MM.1S (cell line): ENCODE measurements around the gene SCPEP1.

Source experiments
- DNase-seq: peaks from one replicate; pipeline ENCODE4 v3.0.0-alpha.2; 2015
- H2AFZ ChIP-seq: fragments of 300-600 bp; sonication (generic); 2 replicates; pipeline ENCODE4 v1.6.0; 2016; ENCODE audit warnings: antibody characterized with exemption, low read length
- H3F3A ChIP-seq: fragments of 300-600 bp; sonication (generic); 2 replicates; pipeline ENCODE4 v1.6.1; 2016; ENCODE audit warnings: mild to moderate bottlenecking, antibody characterized with exemption, low read length, moderate library complexity, mixed read lengths; ENCODE audit not compliant: insufficient read depth
- H3K27ac ChIP-seq: fragments of 300-600 bp; sonication (generic); 2 replicates; pipeline ENCODE4 v1.5.1; 2016; ENCODE audit warnings: mild to moderate bottlenecking, low read length
- H3K27me3 ChIP-seq: fragments of 300-600 bp; sonication (generic); replicated peaks from 2 replicates; pipeline ENCODE4 v1.6.0; 2016; ENCODE audit warnings: low read length; ENCODE audit not compliant: insufficient read depth
- H3K36me3 ChIP-seq: fragments of 300-600 bp; sonication (generic); replicated peaks from 2 replicates; pipeline ENCODE4 v1.6.1; 2016; ENCODE audit warnings: mild to moderate bottlenecking, low read length, mixed read lengths; ENCODE audit not compliant: insufficient read depth
- H3K4me1 ChIP-seq: fragments of 300-600 bp; sonication (generic); 2 replicates; pipeline ENCODE4 v1.6.1; 2016; ENCODE audit warnings: low read length, mixed read lengths
- H3K4me2 ChIP-seq: fragments of 300-600 bp; sonication (generic); 2 replicates; pipeline ENCODE4 v1.6.0; 2016; ENCODE audit warnings: low read depth, low read length
- H3K4me3 ChIP-seq: fragments of 300-600 bp; sonication (generic); 2 replicates; pipeline ENCODE4 v1.5.1; 2016; ENCODE audit warnings: low read length, mixed read lengths
- H3K79me2 ChIP-seq: fragments of 300-600 bp; sonication (generic); 2 replicates; pipeline ENCODE4 v1.6.1; 2016; ENCODE audit warnings: mixed run types, low read length, mixed read lengths
- H3K9ac ChIP-seq: fragments of 300-600 bp; sonication (generic); 2 replicates; pipeline ENCODE4 v1.6.1; 2016; ENCODE audit warnings: low read length, mixed read lengths
- H3K9me2 ChIP-seq: fragments of 300-600 bp; sonication (generic); replicated peaks from 2 replicates; pipeline ENCODE4 v1.6.1; 2016; ENCODE audit warnings: mild to moderate bottlenecking, low read length, mixed read lengths; ENCODE audit not compliant: insufficient read depth
- H3K9me3 ChIP-seq: fragments of 300-600 bp; sonication (generic); replicated peaks from 2 replicates; pipeline ENCODE4 v1.6.1; 2016; ENCODE audit warnings: mild to moderate bottlenecking, low read length, mixed read lengths; ENCODE audit not compliant: insufficient read depth
- H4K20me1 ChIP-seq: fragments of 300-600 bp; sonication (generic); 2 replicates; pipeline ENCODE4 v1.6.1; 2016; ENCODE audit warnings: mild to moderate bottlenecking, low read length, moderate library complexity, mixed read lengths; ENCODE audit not compliant: insufficient read depth
- CTCF ChIP-seq: fragments of 300-600 bp; sonication (generic); IDR thresholded peaks from 2 replicates; pipeline ENCODE4 v1.5.1; 2016; ENCODE audit warnings: antibody characterized with exemption, low read length, mixed read lengths
- EZH2 ChIP-seq: fragments of 300-600 bp; sonication (generic); optimal IDR thresholded peaks from 2 replicates; pipeline ENCODE3; 2017; ENCODE audit warnings: low read depth, mild to moderate bottlenecking, antibody characterized with exemption, low read length, mixed read lengths
- EZH2phosphoT487 ChIP-seq: fragments of 300-600 bp; sonication (generic); IDR thresholded peaks from 2 replicates; pipeline ENCODE4 v1.6.1; 2018; ENCODE audit warnings: antibody characterized with exemption, low read length

Gene SCPEP1

DNA sequence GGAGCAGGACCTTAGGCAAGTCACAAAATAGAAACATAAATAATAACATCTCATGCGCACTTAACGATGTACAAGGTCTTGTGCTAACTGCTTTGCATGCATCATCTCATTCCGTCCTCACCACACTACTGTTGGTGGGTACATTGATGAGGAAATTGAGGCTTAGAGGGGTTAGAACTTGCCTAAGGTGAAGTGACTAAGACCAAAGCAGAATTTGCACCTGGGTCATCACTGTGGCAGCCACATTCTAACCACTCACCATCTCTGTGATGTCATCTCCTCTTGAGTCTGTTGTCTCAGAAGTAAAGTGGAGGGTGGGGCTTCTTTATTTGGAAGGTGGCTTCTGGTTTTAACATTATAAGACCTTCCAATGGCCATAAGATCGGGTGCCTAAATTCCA lies 43.7 kb upstream of the SCPEP1 start:
- Histone ChIP-seq H3K9me3 (no peaks in the 10 kb centered on the region), H3K79me2 (peaks cover 16% of the 10 kb centered on the region; the same call in 1 of the 2 replicates), H3K9ac (peak overlapping the region; percentile 37; the same call in 1 of the 2 replicates), H3K4me1 (peaks cover 37% of the 10 kb centered on the region), H3K4me3 (no peak overlapping the region), H3K9me2 (no peaks in the 10 kb centered on the region), H3F3A (peaks cover 29% of the 10 kb centered on the region), H3K27me3 (no peaks in the 10 kb centered on the region), H2AFZ (no peak overlapping the region), H4K20me1 (no peaks in the 10 kb centered on the region), H3K4me2 (peak overlapping the region; percentile 47), H3K27ac (peak overlapping the region; percentile 95), H3K36me3 (peaks cover 3% of the 10 kb centered on the region; the same call in 1 of the 2 replicates)
- peak; percentile 73 for DNase-seq
- TF ChIP-seq EZH2: no peak
- no peak for TF ChIP-seq EZH2phosphoT487
- no peak for TF ChIP-seq CTCF

GRCh38 chr17:56935461-56935860 lies 42.5 kb upstream of the SCPEP1 start:
- Histone ChIP-seq H3K4me2 (peak overlapping the region; percentile 34; the same call in 1 of the 2 replicates), H4K20me1 (no peaks in the 10 kb centered on the region), H3K9me2 (no peaks in the 10 kb centered on the region), H3F3A (peaks cover 29% of the 10 kb centered on the region), H2AFZ (no peak overlapping the region), H3K79me2 (peaks cover 18% of the 10 kb centered on the region; the same call in 1 of the 2 replicates), H3K27me3 (no peaks in the 10 kb centered on the region), H3K27ac (peak overlapping the region; percentile 95), H3K4me1 (peaks cover 37% of the 10 kb centered on the region), H3K9me3 (no peaks in the 10 kb centered on the region), H3K36me3 (peaks cover 3% of the 10 kb centered on the region; the same call in 1 of the 2 replicates), H3K9ac (peak overlapping the region; percentile 11; the same call in 1 of the 2 replicates), H3K4me3 (no peak overlapping the region)
- no peak for DNase-seq
- TF ChIP-seq CTCF (no peak), EZH2phosphoT487 (no peak), EZH2 (no peak)

DNA sequence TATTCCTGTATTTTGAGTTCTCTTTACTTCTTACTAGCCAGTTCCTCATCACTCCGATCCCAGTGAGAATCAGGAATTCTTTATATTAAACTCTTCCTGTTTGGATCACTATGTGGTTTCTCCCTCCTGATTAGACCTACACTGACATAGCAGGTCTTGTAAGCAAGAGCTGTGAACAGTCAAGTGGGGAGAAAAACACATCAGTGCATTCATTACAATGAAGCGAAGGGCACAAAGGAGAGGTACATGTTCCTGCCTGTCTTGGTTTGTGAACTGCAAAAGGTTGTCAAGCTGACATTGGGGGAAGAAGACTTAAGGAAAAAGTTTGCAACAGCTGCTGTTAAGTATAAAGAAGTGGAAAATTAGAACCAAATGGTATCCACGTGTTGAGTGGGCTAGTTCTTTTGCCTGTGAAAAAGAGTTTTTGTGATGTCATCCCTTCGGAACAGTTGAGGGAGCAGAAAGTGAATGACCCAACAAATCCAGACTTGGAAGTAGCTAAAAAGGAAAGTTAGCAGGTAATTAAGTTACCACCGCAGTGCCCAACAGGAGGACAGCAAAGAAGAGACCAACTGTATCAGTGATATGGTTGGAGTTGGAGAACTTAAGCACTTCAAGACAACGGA lies 41.1 kb upstream of the SCPEP1 start:
- no peak for DNase-seq
- Histone ChIP-seq H3K9me2 (no peaks in the 10 kb centered on the region), H3K9ac (no peak overlapping the region), H2AFZ (no peak overlapping the region), H3K79me2 (peaks cover 18% of the 10 kb centered on the region; the same call in 1 of the 2 replicates), H3K36me3 (peaks cover 3% of the 10 kb centered on the region; the same call in 1 of the 2 replicates), H4K20me1 (no peaks in the 10 kb centered on the region), H3F3A (peaks cover 29% of the 10 kb centered on the region), H3K27me3 (no peaks in the 10 kb centered on the region), H3K4me1 (peaks cover 37% of the 10 kb centered on the region), H3K4me2 (no peak overlapping the region), H3K27ac (no peak overlapping the region), H3K9me3 (no peaks in the 10 kb centered on the region), H3K4me3 (no peak overlapping the region)
- TF ChIP-seq EZH2phosphoT487: no peak
- no peak for TF ChIP-seq EZH2
- no peak for TF ChIP-seq CTCF
